GM12878 (cell line): Measurements from ENCODE around the gene HELZ. TPM values are rescaled to one million over a fixed set of nuclear protein-coding genes. Genes with fewer than 3 reads are reported as not detected.

ENCODE experiments used
- ATAC-seq: fragments of 200-7000 bp; cut with Tn5 transposase; 3 replicates; pipeline ENCODE4 v1.9.1; 2020; ENCODE audit warnings: mild to moderate bottlenecking, moderate library complexity
- BruUV-seq: library from RNA; stranded (reverse); fragments of 400-500 nt; replicated peaks from 2 replicates; lab custom pipeline; 2021; lab: Mats Ljungman, UMichigan
- CTCF ChIA-PET: fragments of 300-600 bp; sonication (Branson Sonifier 250); formaldehyde crosslinking; extraction: SDS; loops from one replicate; lab custom pipeline; 2021; ENCODE audit warnings: inconsistent platforms; lab: Yijun Ruan, JAX
- POLR2A ChIA-PET: fragments of 350-600 bp; formaldehyde crosslinking; extraction: SDS; loops from one replicate; lab custom pipeline; 2021; ENCODE audit warnings: inconsistent platforms; lab: Charles Lee
- RAD21 ChIA-PET: fragments of 300-600 bp; sonication (Branson Sonifier 250); formaldehyde crosslinking; loops from one replicate; lab custom pipeline; 2023; ENCODE audit warnings: antibody characterized with exemption; ENCODE audit not compliant: unreplicated experiment; lab: Charles Lee
- SMC1A ChIA-PET: fragments of 300-600 bp; sonication (Branson Sonifier 250); formaldehyde crosslinking; loops from one replicate; lab custom pipeline; 2023; ENCODE audit not compliant: unreplicated experiment, uncharacterized antibody; lab: Charles Lee
- DNase-seq: peaks from one replicate; pipeline ENCODE4 v3.0.0-alpha.2; 2011; ENCODE audit warnings: low read depth, low spot score
- FAIRE-seq: peaks from 3 replicates; lab custom pipeline; 2011; peaks lifted over from hg19 to GRCh38; lab: Jason Lieb, UNC
- H2AFZ ChIP-seq: 2 replicates; pipeline ENCODE4 v1.6.0; 2011; ENCODE audit warnings: low read depth, low read length, control low read depth; ENCODE audit not compliant: control insufficient read depth
- H3K27ac ChIP-seq: 2 replicates; pipeline ENCODE4 v1.5.1; 2011; ENCODE audit warnings: control low read depth; ENCODE audit not compliant: control insufficient read depth, insufficient read depth
- H3K27me3 ChIP-seq, 2 experiments: replicated peaks in 1 of 2; 2 replicates each; pipeline versions ENCODE4 v1.6.0 to v1.6.1; 2011; ENCODE audit warnings: low read length in 1 of 2; ENCODE audit not compliant: control insufficient read depth in 2 of 2, insufficient read depth in 2 of 2
- H3K36me3 ChIP-seq, 2 experiments: 2 replicates each; pipeline ENCODE4 v1.5.1; 2011; ENCODE audit warnings: low read length in 1 of 2; ENCODE audit not compliant: control insufficient read depth in 2 of 2, insufficient read depth in 2 of 2
- H3K4me1 ChIP-seq: 2 replicates; pipeline ENCODE4 v1.6.1; 2011; ENCODE audit warnings: mild to moderate bottlenecking, low read length, moderate library complexity, mixed read lengths; ENCODE audit not compliant: control insufficient read depth, insufficient read depth
- H3K4me2 ChIP-seq: 2 replicates; pipeline ENCODE4 v1.6.0; 2011; ENCODE audit warnings: control low read depth; ENCODE audit not compliant: control insufficient read depth, insufficient read depth
- H3K4me3 ChIP-seq: fragments of 200-600 bp; sonication (generic); 2 replicates; pipeline ENCODE4 v1.5.1; 2016
- H3K79me2 ChIP-seq: 2 replicates; pipeline ENCODE4 v1.6.0; 2011; ENCODE audit warnings: low read length; ENCODE audit not compliant: control insufficient read depth, insufficient read depth
- H3K9ac ChIP-seq: 2 replicates; pipeline ENCODE4 v1.8.0; 2011; ENCODE audit warnings: low read length, control low read depth, mixed read lengths; ENCODE audit not compliant: control insufficient read depth, insufficient read depth
- H3K9me3 ChIP-seq: replicated peaks from 3 replicates; pipeline ENCODE4 v1.5.1; 2011; ENCODE audit warnings: mild to moderate bottlenecking, low read length; ENCODE audit not compliant: control insufficient read depth, insufficient read depth
- H4K20me1 ChIP-seq: 2 replicates; pipeline ENCODE4 v1.6.0; 2011; ENCODE audit not compliant: control insufficient read depth, insufficient read depth
- CHD1 ChIP-seq: IDR thresholded peaks from 2 replicates; pipeline ENCODE4 v1.6.1; 2012; ENCODE audit warnings: low read depth, low read length, improper control_type of control experiment
- MTA2 ChIP-seq: fragments of 450-650 bp; IDR thresholded peaks from 2 replicates; pipeline ENCODE4 v1.6.1; 2016; ENCODE audit warnings: low read depth, mild to moderate bottlenecking, moderate library complexity
- NFYA ChIP-seq: IDR thresholded peaks from 2 replicates; pipeline ENCODE4 v1.6.1; 2011; ENCODE audit warnings: low read depth, mild to moderate bottlenecking, low read length, improper control_type of control experiment, borderline replicate concordance
- NRF1 ChIP-seq: conservative IDR thresholded peaks from 2 replicates; pipeline ENCODE4 v1.6.1; 2011; ENCODE audit warnings: mild to moderate bottlenecking, low read depth, low read length, improper control_type of control experiment
- POLR2AphosphoS5 ChIP-seq: IDR thresholded peaks from 2 replicates; pipeline ENCODE4 v1.6.1; 2011; ENCODE audit warnings: mild to moderate bottlenecking, low read length, inconsistent platforms
- SRF ChIP-seq, 2 experiments: IDR thresholded peaks; 2 replicates each; pipeline ENCODE4 v1.6.1; 2011; ENCODE audit warnings: low read depth in 2 of 2, low read length in 2 of 2, mild to moderate bottlenecking in 1 of 2, moderate library complexity in 1 of 2
- TCF3 ChIP-seq: IDR thresholded peaks from 2 replicates; pipeline ENCODE4 v1.6.1; 2012; ENCODE audit warnings: low read depth, mild to moderate bottlenecking, low read length, borderline replicate concordance; ENCODE audit not compliant: insufficient read depth
- ZNF207 ChIP-seq: fragments of 450-650 bp; IDR thresholded peaks from 2 replicates; pipeline ENCODE4 v1.6.1; 2014; ENCODE audit warnings: antibody characterized with exemption, mild to moderate bottlenecking, borderline replicate concordance
- ZZZ3 ChIP-seq: IDR thresholded peaks from 2 replicates; pipeline ENCODE4 v1.6.1; 2011; ENCODE audit warnings: low read depth; ENCODE audit not compliant: control insufficient read depth, insufficient read length
- whole genome bisulfite sequencing: methylation state at CpG from one replicate; pipeline ENCODE4 v1.1.6; 2016; ENCODE audit warnings: low lambda C conversion rate; ENCODE audit not compliant: insufficient replicate concordance, insufficient coverage; ENCODE audit errors: missing lambda C conversion rate; 5-methylcytosine and 5-hydroxymethylcytosine counted together
- in situ Hi-C: fragments of 300-500 bp; cut with MboI; formaldehyde crosslinking; loops from 9 replicates; pipeline ENCODE4 v1.14.3; 2018; ENCODE audit warnings: mixed read lengths
- intact Hi-C: fragments of 100-400 bp; cut with micrococcal nuclease; formaldehyde crosslinking; loops from one replicate; pipeline ENCODE4 v1.14.2; 2022; ENCODE audit not compliant: unreplicated experiment
- polyA plus RNA-seq, 11 experiments: library from polyadenylated mRNA; depleted of rRNA in 4 of 11; unstranded in 6 of 11; stranded (reverse) in 5 of 11; fragments of >200 nt; fragmentation: Nextera tagmentation in 4 of 11; fragmentation: Illumina TruSeq in 1 of 11; extraction: Ambion mirVana in 4 of 11; extraction: Trizol in 1 of 11; gene quantifications; 1 replicate in 1 of 11; 2 replicates in 10 of 11; pipeline versions ENCODE4 v1.2.1 to v1.2.3, GENCODE V29; 2011 to 2016; ENCODE audit warnings: inconsistent platforms in 2 of 11, missing spikeins in 2 of 11, low read depth in 1 of 11
- total RNA-seq, 4 experiments: library from RNA; depleted of rRNA in 3 of 4; stranded (reverse); fragments of >200 nt in 3 of 4; fragmentation: Illumina TruSeq in 1 of 4; extraction: Trizol in 1 of 4; gene quantifications; 2 replicates each; pipeline versions ENCODE4 v1.2.1 to v1.2.3, GENCODE V29; 2013 to 2021
- TF ChIP-seq, protein P1 (sequence below): IDR thresholded peaks from 2 replicates; pipeline ENCODE4 v1.6.1; 2012; ENCODE audit warnings: low read length, inconsistent platforms
- TF ChIP-seq, protein P2 (sequence below): IDR thresholded peaks from 2 replicates; pipeline ENCODE4 v1.6.1; 2012; ENCODE audit warnings: mild to moderate bottlenecking, low read depth, low read length

Gene HELZ
- total and polyA plus RNA-seq, 10 of the 15 experiments (the other 5 are each of a cell fraction or from before 2014, with no cell fraction given), result 1.5 to 36.8 (median 19.1) TPM

GRCh38 chr17:67285360-67285759 lies 40.4 kb upstream of the HELZ start:
- Histone ChIP-seq H3K9ac (no peak overlapping the region), H2AFZ (no peak overlapping the region), H3K4me1 (no peaks in the 10 kb centered on the region), H3K4me2 (no peak overlapping the region), H4K20me1 (no peaks in the 10 kb centered on the region), H3K9me3 (no peaks in the 10 kb centered on the region), H3K27me3 (no peaks in the 10 kb centered on the region; a peak in 1 of 4 replicates), H3K79me2 (no peaks in the 10 kb centered on the region), H3K27ac (no peak overlapping the region), H3K36me3 (no peaks in the 10 kb centered on the region), H3K4me3 (no peak overlapping the region)
- ATAC-seq, result no peak
- intact Hi-C loops, result no loop called here
- in situ Hi-C loops, result no loop called here
- no peak for DNase-seq
- ChIA-PET RAD21 (no interaction called here), SMC1A (no interaction called here), POLR2A (no interaction called here), CTCF (interaction anchor here (1.5 kb wide), 1 partner anchor 13 kb away, joined by 4 read pairs; no protein-coding TSS in a partner anchor)
- TF ChIP-seq SRF (IDR thresholded peaks at IDR 0.05; ENCODE audit: low read depth in 2 of 2, low read length in 2 of 2) (no peak), MTA2 (no peak), ZZZ3 (no peak), TCF3 (no peak), CHD1 (no peak), NFYA (no peak), ZNF207 (no peak), POLR2AphosphoS5 (no peak), NRF1 (no peak)
- TF ChIP-seq, protein P1, sequence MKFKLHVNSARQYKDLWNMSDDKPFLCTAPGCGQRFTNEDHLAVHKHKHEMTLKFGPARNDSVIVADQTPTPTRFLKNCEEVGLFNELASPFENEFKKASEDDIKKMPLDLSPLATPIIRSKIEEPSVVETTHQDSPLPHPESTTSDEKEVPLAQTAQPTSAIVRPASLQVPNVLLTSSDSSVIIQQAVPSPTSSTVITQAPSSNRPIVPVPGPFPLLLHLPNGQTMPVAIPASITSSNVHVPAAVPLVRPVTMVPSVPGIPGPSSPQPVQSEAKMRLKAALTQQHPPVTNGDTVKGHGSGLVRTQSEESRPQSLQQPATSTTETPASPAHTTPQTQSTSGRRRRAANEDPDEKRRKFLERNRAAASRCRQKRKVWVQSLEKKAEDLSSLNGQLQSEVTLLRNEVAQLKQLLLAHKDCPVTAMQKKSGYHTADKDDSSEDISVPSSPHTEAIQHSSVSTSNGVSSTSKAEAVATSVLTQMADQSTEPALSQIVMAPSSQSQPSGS, result no peak
- TF ChIP-seq, protein P2, sequence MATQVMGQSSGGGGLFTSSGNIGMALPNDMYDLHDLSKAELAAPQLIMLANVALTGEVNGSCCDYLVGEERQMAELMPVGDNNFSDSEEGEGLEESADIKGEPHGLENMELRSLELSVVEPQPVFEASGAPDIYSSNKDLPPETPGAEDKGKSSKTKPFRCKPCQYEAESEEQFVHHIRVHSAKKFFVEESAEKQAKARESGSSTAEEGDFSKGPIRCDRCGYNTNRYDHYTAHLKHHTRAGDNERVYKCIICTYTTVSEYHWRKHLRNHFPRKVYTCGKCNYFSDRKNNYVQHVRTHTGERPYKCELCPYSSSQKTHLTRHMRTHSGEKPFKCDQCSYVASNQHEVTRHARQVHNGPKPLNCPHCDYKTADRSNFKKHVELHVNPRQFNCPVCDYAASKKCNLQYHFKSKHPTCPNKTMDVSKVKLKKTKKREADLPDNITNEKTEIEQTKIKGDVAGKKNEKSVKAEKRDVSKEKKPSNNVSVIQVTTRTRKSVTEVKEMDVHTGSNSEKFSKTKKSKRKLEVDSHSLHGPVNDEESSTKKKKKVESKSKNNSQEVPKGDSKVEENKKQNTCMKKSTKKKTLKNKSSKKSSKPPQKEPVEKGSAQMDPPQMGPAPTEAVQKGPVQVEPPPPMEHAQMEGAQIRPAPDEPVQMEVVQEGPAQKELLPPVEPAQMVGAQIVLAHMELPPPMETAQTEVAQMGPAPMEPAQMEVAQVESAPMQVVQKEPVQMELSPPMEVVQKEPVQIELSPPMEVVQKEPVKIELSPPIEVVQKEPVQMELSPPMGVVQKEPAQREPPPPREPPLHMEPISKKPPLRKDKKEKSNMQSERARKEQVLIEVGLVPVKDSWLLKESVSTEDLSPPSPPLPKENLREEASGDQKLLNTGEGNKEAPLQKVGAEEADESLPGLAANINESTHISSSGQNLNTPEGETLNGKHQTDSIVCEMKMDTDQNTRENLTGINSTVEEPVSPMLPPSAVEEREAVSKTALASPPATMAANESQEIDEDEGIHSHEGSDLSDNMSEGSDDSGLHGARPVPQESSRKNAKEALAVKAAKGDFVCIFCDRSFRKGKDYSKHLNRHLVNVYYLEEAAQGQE, result no peak
- 72% methylated on average over 1 of the region's 1 CpG for WGBS
- no TSS peak for BruUV-seq
- no peak for FAIRE-seq
